D721Med (cell line): ENCODE results near the gene CADPS2.

Experiments
- DNase-seq: peaks from one replicate; pipeline ENCODE4 v3.0.0; 2011; ENCODE audit warnings: low spot score; ENCODE audit not compliant: insufficient read length
- FAIRE-seq: peaks from 2 replicates; lab custom pipeline; 2011; peaks lifted over from hg19 to GRCh38; lab: Jason Lieb, UNC
- CTCF ChIP-seq: IDR thresholded peaks from 2 replicates; pipeline ENCODE4 v1.5.1; 2012; ENCODE audit warnings: mild to moderate bottlenecking, control low read depth; ENCODE audit not compliant: insufficient read depth; ENCODE audit errors: missing control alignments

The CADPS2 gene

DNA sequence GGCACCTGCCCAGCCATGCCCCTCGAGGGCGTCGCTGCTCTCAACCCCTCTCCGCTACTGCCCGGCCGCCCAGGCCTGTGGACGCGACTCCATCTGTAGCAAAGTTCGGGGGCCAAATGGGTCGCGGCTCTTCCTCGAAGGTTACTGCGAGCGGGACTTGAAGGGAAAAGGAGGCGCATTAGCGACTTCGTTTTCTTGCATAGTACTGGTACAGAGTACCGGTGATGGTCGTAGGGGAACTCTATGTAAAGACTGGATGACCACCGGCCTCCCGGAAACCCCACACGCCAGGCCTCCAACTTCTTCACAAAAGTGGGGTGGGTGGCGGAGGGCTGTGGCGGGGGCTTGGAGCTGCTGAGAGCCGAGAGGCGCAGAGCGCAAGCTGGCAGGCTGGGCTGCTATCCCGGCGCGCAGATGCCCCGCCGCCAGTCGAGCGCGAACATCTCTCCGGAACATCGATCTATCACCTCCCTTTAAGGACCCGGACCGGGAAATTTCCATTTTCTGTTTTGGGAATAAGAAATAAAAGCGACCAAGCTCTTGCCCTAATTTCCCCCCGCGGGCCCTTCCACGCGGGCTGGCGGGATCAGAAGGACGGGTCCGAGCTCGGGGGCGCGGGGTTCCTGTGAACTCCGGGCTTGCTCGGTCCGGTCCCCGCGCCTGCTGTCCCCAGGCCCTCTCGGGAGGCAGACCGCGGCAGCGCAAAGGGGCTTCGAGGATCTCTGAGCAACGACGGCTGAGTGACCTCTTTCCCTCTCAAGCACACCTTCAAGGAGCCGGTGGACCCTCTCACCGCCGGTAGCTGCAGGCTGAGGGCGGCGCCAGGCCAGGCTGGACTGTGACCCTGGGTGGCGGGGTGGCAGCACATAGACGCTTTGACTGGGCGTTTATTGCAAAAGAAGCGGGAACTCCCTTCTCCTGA lies 569.5 kb downstream of the CADPS2 start:
- no peak for TF ChIP-seq CTCF
- DNase-seq (no peak), FAIRE-seq (no peak)

GRCh38 chr7:122315507-122316466 lies 570.5 kb downstream of the CADPS2 start:
- no peak for FAIRE-seq
- TF ChIP-seq CTCF, result no peak
- no peak for DNase-seq

DNA sequence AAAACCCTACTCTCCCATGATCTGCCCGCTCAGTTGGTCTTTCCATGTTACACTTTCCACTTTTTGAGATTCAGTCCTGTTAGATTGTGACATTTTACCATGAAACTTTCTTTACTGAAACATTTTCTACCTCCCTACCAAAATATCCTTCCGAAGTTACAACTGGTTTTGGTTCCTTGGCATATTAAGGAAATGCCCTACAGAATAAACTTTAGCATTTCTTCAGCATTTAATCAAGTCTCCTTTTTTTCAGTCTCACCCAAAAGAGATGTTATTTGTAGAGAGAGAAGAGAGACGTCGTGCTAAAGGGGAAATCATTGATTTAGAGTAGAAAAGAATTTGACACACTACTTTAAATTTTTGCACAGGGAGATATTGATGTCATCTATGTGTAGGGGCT lies 572.0 kb downstream of the CADPS2 start:
- TF ChIP-seq CTCF, result no peak
- DNase-seq (no peak), FAIRE-seq (no peak)

GRCh38 chr7:122312789-122313188 lies 573.5 kb downstream of the CADPS2 start:
- FAIRE-seq (no peak), DNase-seq (no peak)
- no peak for TF ChIP-seq CTCF

DNA sequence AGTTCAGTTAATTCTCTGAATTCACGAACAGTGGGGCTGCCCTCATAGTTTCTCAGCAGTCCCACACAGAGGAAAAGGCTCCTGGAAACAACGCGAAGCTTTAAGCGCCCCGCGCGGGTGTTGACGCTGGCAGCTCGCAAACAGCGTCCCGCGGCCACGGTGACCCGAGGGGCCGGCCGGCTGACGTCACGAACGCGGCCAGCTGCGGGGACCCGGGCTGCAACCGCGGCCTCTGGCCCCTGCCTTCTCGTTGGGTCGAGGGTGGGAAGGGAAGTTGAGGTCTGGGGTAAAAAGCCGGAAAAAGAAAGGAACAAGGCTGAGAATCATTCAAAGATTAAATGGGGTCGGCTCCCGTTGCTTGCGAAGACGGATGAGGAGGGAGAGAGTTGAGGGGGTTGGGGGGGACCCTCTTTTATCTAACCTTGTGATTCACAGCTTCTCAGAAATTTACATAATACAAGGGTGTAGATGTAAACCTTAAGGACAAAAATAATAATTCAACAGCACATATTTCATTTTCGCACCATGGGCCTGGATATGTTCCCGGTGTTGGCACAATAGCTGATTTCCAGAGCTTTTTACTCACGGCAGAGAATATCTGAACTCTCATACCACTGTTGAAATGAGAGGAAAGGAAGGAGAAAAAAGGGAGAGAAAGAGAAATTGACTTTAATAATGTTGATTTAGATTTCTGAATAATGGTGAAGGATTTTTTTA lies 574.4 kb downstream of the CADPS2 start:
- DNase-seq (no peak), FAIRE-seq (no peak)
- no peak for TF ChIP-seq CTCF

GRCh38 chr7:122311050-122311700 lies 575.1 kb downstream of the CADPS2 start:
- TF ChIP-seq CTCF, result no peak
- FAIRE-seq, result no peak
- DNase-seq, result no peak
